Endometrial microvascular endothelial cells (primary cell): ENCODE data around the gene MEGF8. TPM values are rescaled to one million over a fixed set of nuclear protein-coding genes. Genes with fewer than 3 reads are reported as not detected.

Experiments used
- in situ Hi-C: cut with HindIII; loops from 2 replicates; pipeline ENCODE4 v1.10.0; 2017; ENCODE audit warnings: low sequenced_read_pairs, low pct_unique_long_range_greater_than_20kb; ENCODE audit errors: inconsistent ontology term
- total RNA-seq: library from RNA; depleted of rRNA; stranded (reverse); fragments of >200 nt; gene quantifications from one replicate; pipeline ENCODE4 v1.2.3, GENCODE V29; 2015; ENCODE audit errors: inconsistent ontology term

The MEGF8 gene
- total RNA-seq, 1 donor from 2014 or later = 17.4 TPM

DNA sequence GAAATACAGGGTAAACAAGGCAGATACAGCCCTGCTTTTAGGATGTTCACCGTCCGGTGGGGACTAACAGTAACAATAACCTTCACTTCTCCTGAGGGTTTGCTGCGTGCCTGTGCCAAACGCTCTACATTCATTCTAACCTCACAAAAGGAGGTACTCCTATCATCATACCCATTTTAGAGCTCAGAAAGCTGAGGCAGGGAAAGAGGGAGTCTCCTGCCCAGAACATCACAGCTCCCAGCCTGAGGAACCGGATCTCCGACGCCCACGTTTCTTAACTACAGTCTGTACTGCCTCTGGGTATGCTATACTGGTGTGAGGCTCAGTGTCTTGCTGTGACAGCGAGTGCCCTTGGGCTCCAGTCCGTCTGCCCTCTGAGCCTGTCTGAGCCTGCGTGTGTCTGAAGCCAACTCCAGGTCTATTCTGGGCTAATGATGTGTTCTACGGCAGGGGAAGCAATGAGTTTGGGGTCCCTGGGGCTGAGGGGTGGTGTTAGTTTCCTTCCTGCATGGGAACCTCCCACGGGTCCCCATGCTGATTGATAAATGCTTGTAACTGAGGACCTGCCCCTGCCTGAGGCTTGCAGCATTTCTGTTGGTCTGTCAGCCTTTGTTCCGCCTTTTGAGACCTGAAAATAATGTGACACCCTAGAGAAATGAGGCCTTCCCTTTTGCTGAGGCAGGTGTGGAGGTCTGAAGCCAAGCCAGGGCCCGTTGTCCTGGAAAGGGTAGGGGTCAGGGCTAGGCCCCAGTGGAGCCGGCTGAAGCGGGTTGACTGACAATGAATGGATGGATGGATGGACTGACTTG is 96.9 kb downstream of the MEGF8 start:
- in situ Hi-C loops = no loop called here

DNA sequence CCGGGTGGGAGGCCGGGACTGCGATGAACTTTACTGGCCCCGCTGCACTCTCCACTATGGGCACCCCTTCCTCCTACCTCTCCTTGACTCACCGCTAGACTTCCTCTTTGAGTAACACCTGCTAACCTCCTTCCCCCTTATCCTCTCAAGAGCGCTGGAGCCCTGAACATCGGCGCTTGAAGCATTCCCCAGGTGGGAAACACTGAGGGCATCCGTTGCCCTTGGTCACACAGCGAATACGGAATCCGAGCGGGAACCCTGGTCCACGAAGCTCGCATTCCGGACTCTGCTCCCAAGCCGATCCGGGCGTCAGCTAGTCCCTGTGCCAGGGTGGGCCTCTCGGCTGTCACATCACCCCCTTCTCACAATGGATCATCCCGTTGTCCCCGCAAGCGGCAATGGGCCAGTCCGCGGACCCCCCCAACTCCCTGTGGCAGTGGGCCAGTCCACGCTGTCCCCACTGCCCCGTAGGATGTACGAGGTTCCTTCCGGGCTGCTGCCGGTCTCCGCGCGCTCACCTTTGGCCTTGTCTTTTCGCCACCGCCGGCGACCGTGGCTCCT is 97.5 kb downstream of the MEGF8 start:
- in situ Hi-C loops = no loop called here

DNA sequence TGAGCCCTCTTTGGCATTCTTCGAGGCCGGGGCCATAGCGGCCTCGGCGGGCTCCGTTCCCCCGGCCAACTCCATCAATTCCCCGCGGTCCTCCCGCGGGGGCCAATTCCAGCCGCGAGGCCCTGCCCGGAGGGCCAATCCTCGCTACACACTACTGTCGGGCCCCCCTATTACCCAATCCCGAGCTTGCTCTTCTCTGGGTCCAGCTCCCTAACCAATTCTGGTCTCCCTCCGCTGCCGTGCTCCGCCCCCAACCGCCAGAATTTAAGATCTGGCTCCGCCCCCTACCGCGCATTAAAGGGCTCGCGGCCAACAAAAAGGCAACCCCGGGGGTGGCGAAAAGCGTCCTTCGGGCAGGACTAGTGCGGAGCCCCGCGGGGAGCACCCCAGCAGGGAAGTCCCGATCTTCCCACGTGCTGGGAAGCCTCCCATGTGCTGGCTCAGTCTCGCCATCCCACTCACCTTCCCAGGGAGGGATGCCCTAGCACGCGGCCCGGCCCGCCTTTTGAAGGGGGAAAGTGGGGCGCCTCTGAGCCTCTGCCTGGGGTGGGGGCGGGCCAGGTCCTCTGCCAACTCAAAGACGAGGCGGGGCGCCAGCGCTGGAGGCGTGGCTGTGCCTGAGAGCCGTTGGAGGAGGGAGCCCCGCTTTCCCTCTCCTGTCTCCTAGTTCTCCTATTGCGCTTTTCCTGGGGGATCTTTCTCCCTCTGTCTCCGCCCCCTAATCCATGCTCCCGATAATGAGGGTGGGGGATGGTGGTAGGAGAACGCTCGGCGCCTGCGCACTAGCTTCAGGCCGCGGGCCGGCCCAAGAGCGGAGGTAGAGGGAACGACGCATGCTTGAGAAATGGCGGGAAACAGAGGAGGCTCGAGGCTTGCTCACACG is 98.3 kb downstream of the MEGF8 start:
- in situ Hi-C loops = no loop called here

DNA sequence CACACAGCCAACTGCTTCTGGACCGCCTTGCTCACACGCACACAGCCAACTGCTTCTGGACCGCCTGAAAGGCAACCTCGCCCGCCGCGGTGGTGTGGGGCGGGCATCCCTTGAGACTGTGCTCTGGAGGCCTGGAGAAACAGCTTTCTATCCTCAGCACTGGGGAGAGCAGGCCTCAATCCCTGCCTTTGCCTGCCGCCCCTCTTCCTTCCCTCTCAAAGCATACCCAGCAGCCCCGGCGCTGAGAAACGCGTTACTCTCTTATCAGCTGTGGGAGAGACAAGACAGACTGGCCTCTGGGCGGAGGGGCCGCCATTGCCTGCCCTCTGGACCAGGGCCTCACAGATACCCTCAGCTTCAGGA is 98.9 kb downstream of the MEGF8 start:
- in situ Hi-C loops = no loop called here

GRCh38 chr19:42424712-42425131 is 99.3 kb downstream of the MEGF8 start:
- in situ Hi-C loops = no loop called here

- in situ Hi-C loops = no loop called here
Observed at GRCh38 chr19:42426643-42427042, 101.2 kb downstream of the MEGF8 start.

- in situ Hi-C loops = no loop called here
Observed at GRCh38 chr19:42427313-42427712, 101.9 kb downstream of the MEGF8 start, which contains the start of gene LIPE. TSS of gene LIPE (minus strand) at chr19:42427388. CDS start at chr19:42427149, 239 bp downstream.

Other genes with a start within 250 kb of the MEGF8 start
- gene ZNF574, start 249.5 kb upstream of the MEGF8 start, total RNA-seq = 11.6 TPM
- gene POU2F2, start 193.2 kb upstream of the MEGF8 start, total RNA-seq = 0.84 TPM
- gene DEDD2, start 108.0 kb upstream of the MEGF8 start, total RNA-seq = 46.6 TPM
- gene ZNF526, start 105.3 kb upstream of the MEGF8 start, total RNA-seq = 6.7 TPM
- gene GSK3A, start 83.0 kb upstream of the MEGF8 start, total RNA-seq = 33.9 TPM
- 53.4 TPM for gene ERF, start 70.5 kb upstream of the MEGF8 start, total RNA-seq
- 36.0 TPM for gene CIC, start 56.4 kb upstream of the MEGF8 start, total RNA-seq
- 1.7 TPM for gene PRR19, start 23.5 kb upstream of the MEGF8 start, total RNA-seq
- gene PAFAH1B3, start 23.0 kb upstream of the MEGF8 start, total RNA-seq = 46.2 TPM
- not detected for gene TMEM145, start 12.3 kb upstream of the MEGF8 start, total RNA-seq
- gene CNFN, start 64.7 kb downstream of the MEGF8 start, total RNA-seq = not detected
- gene LIPE, start 101.8 kb downstream of the MEGF8 start, total RNA-seq = 8.8 TPM
- gene CXCL17, start 117.3 kb downstream of the MEGF8 start, total RNA-seq = not detected
- 5.9 TPM for gene CEACAM1, start 202.8 kb downstream of the MEGF8 start, total RNA-seq